GM12801 (cell line): ENCODE measurements around the gene RFX4.

Experiments used
- CTCF ChIP-seq: IDR thresholded peaks from one replicate; pipeline ENCODE4 v1.5.1; 2011; ENCODE audit warnings: control low read depth; ENCODE audit not compliant: insufficient read length; ENCODE audit errors: extremely low read depth

Gene RFX4

DNA sequence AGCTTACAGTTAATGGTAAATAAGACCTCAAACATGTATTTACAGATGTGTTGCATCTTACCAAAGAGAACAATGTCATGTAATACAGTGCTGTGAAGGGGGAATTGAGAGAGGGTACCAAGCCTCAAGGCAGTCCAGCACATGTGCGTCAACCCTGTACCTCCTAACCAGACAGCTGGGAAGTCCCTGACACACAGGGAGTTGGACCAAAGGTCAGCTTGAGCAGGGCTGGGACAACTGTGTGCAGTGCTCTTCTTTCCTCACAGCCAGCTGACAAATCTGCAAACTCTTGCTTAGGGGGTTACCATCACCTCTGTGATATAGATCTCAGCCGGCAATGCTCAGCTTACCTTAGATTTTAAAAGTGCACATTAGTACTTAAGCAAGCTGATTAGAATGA, 134.9 kb downstream of the RFX4 start:
- no peak for TF ChIP-seq CTCF

DNA sequence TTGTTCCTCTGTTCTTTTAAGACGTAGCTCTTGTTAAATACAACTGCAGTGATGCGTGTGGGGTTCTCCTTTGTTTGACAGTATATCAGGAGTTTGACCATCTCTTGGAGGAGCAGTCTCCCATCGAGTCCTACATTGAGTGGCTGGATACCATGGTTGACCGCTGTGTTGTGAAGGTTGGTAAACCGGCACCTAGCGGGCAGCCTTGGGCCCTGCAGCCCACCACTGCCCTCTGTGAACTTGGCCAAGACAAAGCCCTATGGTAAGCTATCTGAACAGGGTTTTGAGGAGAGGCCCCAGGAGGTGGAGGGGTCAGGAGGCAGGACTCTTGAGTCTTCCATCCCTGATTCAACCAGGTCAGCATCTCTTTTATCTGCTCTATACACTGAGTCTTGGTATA, 137.1 kb downstream of the RFX4 start:
- no peak for TF ChIP-seq CTCF

DNA sequence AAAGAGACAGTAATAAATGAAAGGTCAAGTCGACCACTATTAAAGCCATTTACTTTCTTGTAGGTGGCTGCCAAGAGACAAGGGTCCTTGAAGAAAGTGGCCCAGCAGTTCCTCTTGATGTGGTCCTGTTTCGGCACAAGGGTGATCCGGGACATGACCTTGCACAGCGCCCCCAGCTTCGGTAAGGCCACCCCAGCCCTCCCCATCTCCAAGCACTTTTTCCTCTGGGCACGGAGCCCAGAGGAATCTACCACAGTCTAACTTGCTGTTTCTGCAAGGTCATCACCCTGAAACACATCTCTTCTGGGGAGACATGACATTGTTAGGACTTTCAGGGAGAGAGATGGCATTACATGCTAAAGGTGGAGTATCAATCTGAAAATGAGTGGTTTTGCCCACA, 137.9 kb downstream of the RFX4 start:
- TF ChIP-seq CTCF, result no peak

DNA sequence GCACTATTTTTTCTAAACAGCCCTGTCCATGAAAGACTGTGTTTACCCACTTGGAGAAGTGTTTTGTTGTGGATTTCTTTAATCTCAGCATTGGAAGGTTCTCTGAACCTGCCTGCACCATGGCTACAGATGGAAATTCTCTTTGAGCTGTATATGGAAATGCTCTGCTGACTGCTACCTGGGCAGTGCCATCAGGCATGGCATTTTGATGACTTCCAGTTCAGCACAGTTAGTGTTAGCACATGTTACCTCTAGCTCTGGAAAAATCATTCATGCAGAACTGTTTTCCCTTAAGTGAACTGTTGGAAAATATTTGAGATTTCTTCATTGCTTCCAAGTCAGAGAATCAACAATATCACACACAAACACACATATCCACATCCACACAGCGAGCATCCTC, 139.1 kb downstream of the RFX4 start:
- no peak for TF ChIP-seq CTCF

- no peak for TF ChIP-seq CTCF
Measured at GRCh38 chr12:106722837-106723236, 140.0 kb downstream of the RFX4 start.

DNA sequence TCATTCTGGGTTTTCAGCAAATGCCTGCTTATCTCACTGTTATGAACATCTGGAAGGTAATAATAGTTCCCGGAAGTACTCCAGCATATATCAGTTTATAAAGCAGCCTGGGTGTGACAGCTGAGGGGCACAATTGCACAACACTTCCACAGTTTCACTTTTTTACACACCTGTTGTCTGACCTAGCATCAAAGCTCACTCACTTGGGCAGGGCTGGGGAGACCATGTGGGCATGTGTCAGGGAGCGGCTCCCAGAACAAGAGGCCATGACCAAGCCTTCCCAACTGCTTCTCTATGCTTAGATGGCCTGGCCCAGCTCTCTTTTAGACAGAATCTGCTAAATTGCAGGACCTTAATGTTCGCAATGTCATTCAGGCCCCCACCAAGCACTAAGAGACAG, 140.6 kb downstream of the RFX4 start:
- TF ChIP-seq CTCF, result no peak

DNA sequence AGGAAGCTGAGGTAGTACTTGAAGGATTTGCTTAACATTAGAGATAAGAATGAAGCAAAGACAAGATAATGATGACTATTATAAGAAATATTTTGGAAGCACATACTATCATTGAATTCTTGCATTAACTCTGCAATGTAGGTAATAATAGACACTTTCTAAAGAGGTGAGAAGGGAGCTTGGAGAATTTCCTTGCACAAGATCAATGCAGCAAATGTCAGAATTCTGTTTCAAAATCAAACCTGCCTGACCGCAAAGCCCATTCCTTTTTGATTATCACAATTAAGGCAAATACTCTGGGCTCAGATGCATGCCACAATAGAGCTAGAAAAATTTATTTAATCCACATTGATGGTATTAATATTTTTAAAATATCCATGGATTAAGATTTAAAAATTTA, 141.3 kb downstream of the RFX4 start:
- TF ChIP-seq CTCF, result no peak

- TF ChIP-seq CTCF, result no peak
Measured at GRCh38 chr12:106724934-106725333, 142.1 kb downstream of the RFX4 start.
